Neural progenitor cell (in vitro differentiated cells): ENCODE results near the gene GYPC. TPM values are rescaled to one million over a fixed set of nuclear protein-coding genes. Genes with fewer than 3 reads are reported as not detected.

ENCODE experiments used
- DNase-seq: peaks from one replicate; pipeline ENCODE4 v3.0.0-alpha.2; 2016; ENCODE audit warnings: low spot score
- H2AFZ ChIP-seq: fragments of 200-600 bp; sonication (generic); replicated peaks from 2 replicates; pipeline ENCODE4 v1.6.1; 2016; ENCODE audit warnings: antibody characterized with exemption
- H3F3A ChIP-seq: fragments of 200-600 bp; sonication (generic); 2 replicates; pipeline ENCODE4 v1.6.1; 2016; ENCODE audit warnings: antibody characterized with exemption, low read depth
- H3K27ac ChIP-seq: fragments of 200-600 bp; sonication (generic); 2 replicates; pipeline ENCODE4 v1.5.1; 2016; ENCODE audit warnings: mild to moderate bottlenecking
- H3K27me3 ChIP-seq: fragments of 200-600 bp; sonication (generic); 2 replicates; pipeline ENCODE4 v1.6.1; 2016; ENCODE audit warnings: mild to moderate bottlenecking, moderate library complexity
- H3K36me3 ChIP-seq: fragments of 200-600 bp; sonication (generic); 2 replicates; pipeline ENCODE4 v1.5.1; 2016
- H3K4me1 ChIP-seq: fragments of 200-600 bp; sonication (generic); 2 replicates; pipeline ENCODE4 v1.6.1; 2016; ENCODE audit warnings: mixed run types
- H3K4me2 ChIP-seq: fragments of 200-600 bp; sonication (generic); 2 replicates; pipeline ENCODE4 v1.6.1; 2016
- H3K4me3 ChIP-seq: fragments of 200-600 bp; sonication (generic); 2 replicates; pipeline ENCODE4 v1.5.1; 2016
- H3K79me2 ChIP-seq: fragments of 200-600 bp; sonication (generic); 2 replicates; pipeline ENCODE4 v1.6.1; 2016; ENCODE audit warnings: low read depth
- H3K9ac ChIP-seq: fragments of 200-600 bp; sonication (generic); 2 replicates; pipeline ENCODE4 v1.6.1; 2016
- H3K9me3 ChIP-seq: fragments of 200-600 bp; sonication (generic); 2 replicates; pipeline ENCODE4 v1.5.1; 2016; ENCODE audit warnings: low read depth
- H4K20me1 ChIP-seq: fragments of 200-600 bp; sonication (generic); 2 replicates; pipeline ENCODE4 v1.6.1; 2016; ENCODE audit warnings: low read depth
- H3K27ac Mint-ChIP-seq: 3 replicates; pipeline ENCODE4 v1.8.0; 2021; ENCODE audit warnings: mixed read lengths
- H3K27me3 Mint-ChIP-seq: 2 replicates; pipeline ENCODE4 v1.8.0; 2022; ENCODE audit warnings: low read depth, mild to moderate bottlenecking, inconsistent platforms, moderate library complexity, mixed read lengths; ENCODE audit not compliant: insufficient read depth
- H3K36me3 Mint-ChIP-seq: 3 replicates; pipeline ENCODE4 v1.8.0; 2021; ENCODE audit warnings: mixed read lengths
- H3K4me1 Mint-ChIP-seq: 3 replicates; pipeline ENCODE4 v1.8.0; 2021; ENCODE audit warnings: mixed read lengths
- H3K4me3 Mint-ChIP-seq: 3 replicates; pipeline ENCODE4 v1.8.0; 2021; ENCODE audit warnings: mild to moderate bottlenecking, moderate library complexity, mixed read lengths
- H3K9me3 Mint-ChIP-seq: 3 replicates; pipeline ENCODE4 v1.8.0; 2020; ENCODE audit warnings: mixed read lengths
- EZH2 ChIP-seq: fragments of 200-600 bp; sonication (generic); IDR thresholded peaks from 2 replicates; pipeline ENCODE4 v1.6.1; 2017; ENCODE audit warnings: antibody characterized with exemption, mild to moderate bottlenecking, moderate library complexity
- EZH2phosphoT487 ChIP-seq: fragments of 200-600 bp; sonication (generic); IDR thresholded peaks from 2 replicates; pipeline ENCODE4 v1.6.1; 2017; ENCODE audit warnings: antibody characterized with exemption
- total RNA-seq: library from RNA; depleted of rRNA; stranded (reverse); fragments of >200 nt; gene quantifications from 2 replicates; pipeline ENCODE4 v1.2.3, GENCODE V29; 2015; ENCODE audit warnings: low replicate concordance
- TF ChIP-seq, protein P1 (sequence below): fragments of 200-600 bp; sonication (generic); IDR thresholded peaks from 2 replicates; pipeline ENCODE4 v1.5.1; 2017; ENCODE audit warnings: antibody characterized with exemption, mild to moderate bottlenecking

The GYPC gene
- total RNA-seq, 1 donor from 2014 or later = 3.4 TPM

- Mint-ChIP-seq H3K27me3 (peaks cover 10% of the 10 kb centered on the region), H3K9me3 (peaks cover 17% of the 10 kb centered on the region), H3K4me1 (peaks cover 20% of the 10 kb centered on the region), H3K27ac (no peak overlapping the region), H3K4me3 (no peak overlapping the region), H3K36me3 (peaks cover 8% of the 10 kb centered on the region)
- H3F3A ChIP-seq = peaks cover 6% of the 10 kb centered on the region
- TF ChIP-seq, protein P1, sequence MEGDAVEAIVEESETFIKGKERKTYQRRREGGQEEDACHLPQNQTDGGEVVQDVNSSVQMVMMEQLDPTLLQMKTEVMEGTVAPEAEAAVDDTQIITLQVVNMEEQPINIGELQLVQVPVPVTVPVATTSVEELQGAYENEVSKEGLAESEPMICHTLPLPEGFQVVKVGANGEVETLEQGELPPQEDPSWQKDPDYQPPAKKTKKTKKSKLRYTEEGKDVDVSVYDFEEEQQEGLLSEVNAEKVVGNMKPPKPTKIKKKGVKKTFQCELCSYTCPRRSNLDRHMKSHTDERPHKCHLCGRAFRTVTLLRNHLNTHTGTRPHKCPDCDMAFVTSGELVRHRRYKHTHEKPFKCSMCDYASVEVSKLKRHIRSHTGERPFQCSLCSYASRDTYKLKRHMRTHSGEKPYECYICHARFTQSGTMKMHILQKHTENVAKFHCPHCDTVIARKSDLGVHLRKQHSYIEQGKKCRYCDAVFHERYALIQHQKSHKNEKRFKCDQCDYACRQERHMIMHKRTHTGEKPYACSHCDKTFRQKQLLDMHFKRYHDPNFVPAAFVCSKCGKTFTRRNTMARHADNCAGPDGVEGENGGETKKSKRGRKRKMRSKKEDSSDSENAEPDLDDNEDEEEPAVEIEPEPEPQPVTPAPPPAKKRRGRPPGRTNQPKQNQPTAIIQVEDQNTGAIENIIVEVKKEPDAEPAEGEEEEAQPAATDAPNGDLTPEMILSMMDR = no peak
- TF ChIP-seq EZH2phosphoT487 (no peak), EZH2 (no peak)
- H3K4me1 ChIP-seq = peaks cover 4% of the 10 kb centered on the region
- no peak overlapping the region for H3K27ac ChIP-seq
- no peak overlapping the region for H3K9ac ChIP-seq
- no peak overlapping the region for H3K4me3 ChIP-seq
- H3K9me3 ChIP-seq = no peaks in the 10 kb centered on the region
- H2AFZ ChIP-seq = no peak overlapping the region
- no peaks in the 10 kb centered on the region for H4K20me1 ChIP-seq
- no peaks in the 10 kb centered on the region for H3K27me3 ChIP-seq
- DNase-seq = no peak
- H3K4me2 ChIP-seq = no peak overlapping the region
- no peaks in the 10 kb centered on the region for H3K79me2 ChIP-seq
- no peaks in the 10 kb centered on the region for H3K36me3 ChIP-seq
Measured at GRCh38 chr2:126704434-126705160, 48.6 kb downstream of the GYPC start.

DNA sequence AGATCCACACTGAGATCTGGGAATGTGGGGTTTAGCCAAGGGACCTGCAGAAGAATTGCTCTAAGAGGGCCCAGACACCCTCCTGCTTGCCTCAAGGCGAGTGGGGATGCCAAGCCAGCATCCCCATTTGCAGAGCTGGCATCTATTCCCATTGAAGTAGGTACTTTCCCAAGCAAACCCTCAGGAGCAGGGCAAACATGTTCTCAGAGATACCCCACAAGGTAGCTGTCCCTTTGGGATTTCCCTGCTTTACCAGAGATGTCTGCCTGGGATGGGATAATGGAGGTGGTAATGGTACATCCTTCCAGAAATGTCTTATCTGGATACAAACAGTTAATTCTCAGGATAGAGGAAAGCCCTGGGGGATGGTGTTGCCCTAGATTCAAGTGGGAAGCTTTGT is 51.2 kb downstream of the GYPC start:
- TF ChIP-seq EZH2 = no peak
- TF ChIP-seq, protein P1 = no peak
- TF ChIP-seq EZH2phosphoT487 = no peak
- H3K4me1 Mint-ChIP-seq = peaks cover 5% of the 10 kb centered on the region
- no peak for DNase-seq
- H3K27me3 Mint-ChIP-seq = peaks cover 8% of the 10 kb centered on the region
- H3K4me1 ChIP-seq = no peaks in the 10 kb centered on the region
- H3K4me2 ChIP-seq = no peak overlapping the region
- no peaks in the 10 kb centered on the region for H4K20me1 ChIP-seq
- H3K36me3 ChIP-seq = no peaks in the 10 kb centered on the region
- H3K4me3 ChIP-seq = no peak overlapping the region
- no peak overlapping the region for H3K27ac Mint-ChIP-seq
- no peaks in the 10 kb centered on the region for H3K27me3 ChIP-seq
- H3F3A ChIP-seq = no peaks in the 10 kb centered on the region
- H3K27ac ChIP-seq = no peak overlapping the region
- H3K36me3 Mint-ChIP-seq = no peaks in the 10 kb centered on the region
- no peak overlapping the region for H2AFZ ChIP-seq
- H3K9me3 Mint-ChIP-seq = peaks cover 8% of the 10 kb centered on the region
- H3K9ac ChIP-seq = no peak overlapping the region
- no peaks in the 10 kb centered on the region for H3K79me2 ChIP-seq
- H3K4me3 Mint-ChIP-seq = no peak overlapping the region
- no peaks in the 10 kb centered on the region for H3K9me3 ChIP-seq

- H3K4me3 Mint-ChIP-seq = no peak overlapping the region
Measured at GRCh38 chr2:126707941-126708340, 52.0 kb downstream of the GYPC start.

More at GRCh38 chr2:126707941-126708340, 52.0 kb downstream of the GYPC start:
- Mint-ChIP-seq H3K36me3 (no peaks in the 10 kb centered on the region), H3K27me3 (peaks cover 7% of the 10 kb centered on the region), H3K9me3 (peaks cover 4% of the 10 kb centered on the region), H3K4me1 (peaks cover 5% of the 10 kb centered on the region), H3K27ac (no peak overlapping the region)
- H3K27ac ChIP-seq = no peak overlapping the region
- H3K4me2 ChIP-seq = no peak overlapping the region
- DNase-seq = no peak
- H3K9ac ChIP-seq = no peak overlapping the region
- no peaks in the 10 kb centered on the region for H3K9me3 ChIP-seq
- no peaks in the 10 kb centered on the region for H3F3A ChIP-seq
- H3K4me1 ChIP-seq = no peaks in the 10 kb centered on the region
- no peaks in the 10 kb centered on the region for H3K36me3 ChIP-seq
- TF ChIP-seq EZH2 = no peak
- TF ChIP-seq EZH2phosphoT487 = no peak
- TF ChIP-seq, protein P1 = no peak
- H3K4me3 ChIP-seq = no peak overlapping the region
- no peaks in the 10 kb centered on the region for H3K79me2 ChIP-seq
- H3K27me3 ChIP-seq = no peaks in the 10 kb centered on the region
- H2AFZ ChIP-seq = no peak overlapping the region
- no peaks in the 10 kb centered on the region for H4K20me1 ChIP-seq
